Measurements from ENCODE around the gene TPMT.

DNA sequence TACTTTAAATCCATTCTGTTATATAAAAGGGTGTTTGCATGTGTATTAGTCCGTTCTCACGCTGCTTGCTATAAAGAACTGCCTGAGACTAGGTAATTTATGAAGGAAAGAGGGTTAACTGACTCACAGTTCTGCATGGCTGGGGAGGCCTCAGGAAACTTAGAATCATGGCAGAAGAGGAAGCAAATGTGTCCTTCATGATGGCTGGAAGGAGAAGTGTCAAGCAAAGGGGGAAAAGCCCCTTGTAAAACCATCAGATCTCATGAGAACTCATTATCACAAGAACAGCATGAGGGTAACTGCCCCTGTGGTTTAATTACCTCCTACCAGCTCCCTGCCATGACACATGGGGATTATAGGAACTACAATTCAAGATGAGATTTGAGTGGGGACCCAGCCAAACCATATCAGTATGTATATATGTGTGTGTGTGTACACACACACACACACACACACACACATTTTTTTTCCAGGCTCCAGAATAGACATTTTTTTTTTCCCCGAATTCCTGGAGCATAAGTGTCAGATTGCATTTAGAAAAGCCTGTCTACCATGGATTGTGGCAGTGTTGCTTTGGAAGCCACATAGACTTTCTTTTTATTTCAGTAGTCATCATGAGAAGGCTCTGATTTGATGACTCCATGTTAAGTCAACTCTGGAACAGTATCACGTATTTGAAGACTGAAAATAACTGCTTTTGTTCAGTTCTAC, 31.8 kb upstream of the TPMT start:
- TF ChIP-seq EZH2 (optimal IDR thresholded peaks at IDR 0.05; ENCODE audit: low read depth, low read length) (no peak), EZH2phosphoT487 (IDR thresholded peaks at IDR 0.05; ENCODE audit: low read length) (no peak)
- TF ChIP-seq, protein P1, sequence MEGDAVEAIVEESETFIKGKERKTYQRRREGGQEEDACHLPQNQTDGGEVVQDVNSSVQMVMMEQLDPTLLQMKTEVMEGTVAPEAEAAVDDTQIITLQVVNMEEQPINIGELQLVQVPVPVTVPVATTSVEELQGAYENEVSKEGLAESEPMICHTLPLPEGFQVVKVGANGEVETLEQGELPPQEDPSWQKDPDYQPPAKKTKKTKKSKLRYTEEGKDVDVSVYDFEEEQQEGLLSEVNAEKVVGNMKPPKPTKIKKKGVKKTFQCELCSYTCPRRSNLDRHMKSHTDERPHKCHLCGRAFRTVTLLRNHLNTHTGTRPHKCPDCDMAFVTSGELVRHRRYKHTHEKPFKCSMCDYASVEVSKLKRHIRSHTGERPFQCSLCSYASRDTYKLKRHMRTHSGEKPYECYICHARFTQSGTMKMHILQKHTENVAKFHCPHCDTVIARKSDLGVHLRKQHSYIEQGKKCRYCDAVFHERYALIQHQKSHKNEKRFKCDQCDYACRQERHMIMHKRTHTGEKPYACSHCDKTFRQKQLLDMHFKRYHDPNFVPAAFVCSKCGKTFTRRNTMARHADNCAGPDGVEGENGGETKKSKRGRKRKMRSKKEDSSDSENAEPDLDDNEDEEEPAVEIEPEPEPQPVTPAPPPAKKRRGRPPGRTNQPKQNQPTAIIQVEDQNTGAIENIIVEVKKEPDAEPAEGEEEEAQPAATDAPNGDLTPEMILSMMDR (IDR thresholded peaks at IDR 0.05; ENCODE audit: low read length) = no peak
